Fibroblast of mammary gland (primary cell): Measurements from ENCODE around the gene FBXW11.

ENCODE experiments used
- DNase-seq: peaks from one replicate; pipeline ENCODE4 v3.0.0-alpha.2; 2010; ENCODE audit warnings: low read depth
- H3K4me3 ChIP-seq: 2 replicates; pipeline ENCODE4 v1.5.1; 2011; ENCODE audit warnings: low read depth, mild to moderate bottlenecking, low read length, moderate library complexity; ENCODE audit not compliant: control insufficient read depth
- TF ChIP-seq, protein P1 (sequence below): conservative IDR thresholded peaks from 2 replicates; pipeline ENCODE4 v1.5.1; 2011; ENCODE audit warnings: low read depth, low read length, inconsistent platforms; ENCODE audit not compliant: control insufficient read depth, insufficient read depth

Gene FBXW11

DNA sequence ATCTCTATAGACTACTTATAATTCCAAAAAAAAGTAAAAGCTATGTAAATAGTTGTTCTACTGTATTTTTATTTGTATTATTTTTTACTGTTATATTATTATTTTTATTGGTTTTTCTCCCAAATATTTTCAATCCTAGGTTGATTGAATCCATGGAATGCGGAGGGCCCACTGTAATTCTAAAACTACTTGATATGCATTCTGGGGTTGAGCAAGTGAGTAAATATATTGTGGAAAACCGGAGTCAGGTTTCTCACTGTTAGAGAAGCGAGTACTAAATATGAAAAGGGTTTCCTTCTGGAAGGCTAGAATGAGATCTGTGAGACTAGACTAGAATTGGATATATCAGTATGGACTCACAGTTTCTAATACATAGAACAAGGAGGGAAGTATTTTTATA lies 66.5 kb downstream of the FBXW11 start:
- H3K4me3 ChIP-seq: no peak overlapping the region
- no peak for DNase-seq
- TF ChIP-seq, protein P1, sequence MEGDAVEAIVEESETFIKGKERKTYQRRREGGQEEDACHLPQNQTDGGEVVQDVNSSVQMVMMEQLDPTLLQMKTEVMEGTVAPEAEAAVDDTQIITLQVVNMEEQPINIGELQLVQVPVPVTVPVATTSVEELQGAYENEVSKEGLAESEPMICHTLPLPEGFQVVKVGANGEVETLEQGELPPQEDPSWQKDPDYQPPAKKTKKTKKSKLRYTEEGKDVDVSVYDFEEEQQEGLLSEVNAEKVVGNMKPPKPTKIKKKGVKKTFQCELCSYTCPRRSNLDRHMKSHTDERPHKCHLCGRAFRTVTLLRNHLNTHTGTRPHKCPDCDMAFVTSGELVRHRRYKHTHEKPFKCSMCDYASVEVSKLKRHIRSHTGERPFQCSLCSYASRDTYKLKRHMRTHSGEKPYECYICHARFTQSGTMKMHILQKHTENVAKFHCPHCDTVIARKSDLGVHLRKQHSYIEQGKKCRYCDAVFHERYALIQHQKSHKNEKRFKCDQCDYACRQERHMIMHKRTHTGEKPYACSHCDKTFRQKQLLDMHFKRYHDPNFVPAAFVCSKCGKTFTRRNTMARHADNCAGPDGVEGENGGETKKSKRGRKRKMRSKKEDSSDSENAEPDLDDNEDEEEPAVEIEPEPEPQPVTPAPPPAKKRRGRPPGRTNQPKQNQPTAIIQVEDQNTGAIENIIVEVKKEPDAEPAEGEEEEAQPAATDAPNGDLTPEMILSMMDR: no peak

DNA sequence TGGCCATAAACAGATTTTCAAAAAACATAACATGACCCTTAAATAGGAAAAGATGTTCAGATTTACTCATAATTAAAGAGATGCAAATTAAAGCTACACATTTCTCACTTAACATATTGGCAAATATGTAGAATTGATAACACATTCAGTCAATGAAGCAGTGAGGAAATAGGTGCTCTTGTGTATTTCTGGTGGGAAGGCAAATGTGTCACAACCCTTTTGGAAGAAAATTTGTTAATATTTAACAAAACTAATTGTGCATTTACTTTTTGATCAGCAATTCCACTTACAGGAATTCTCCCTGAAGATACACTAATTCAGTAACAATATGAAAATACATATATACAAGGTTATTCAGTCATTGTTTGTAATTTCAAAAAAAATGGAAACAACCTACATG lies 68.1 kb downstream of the FBXW11 start:
- DNase-seq: no peak

DNA sequence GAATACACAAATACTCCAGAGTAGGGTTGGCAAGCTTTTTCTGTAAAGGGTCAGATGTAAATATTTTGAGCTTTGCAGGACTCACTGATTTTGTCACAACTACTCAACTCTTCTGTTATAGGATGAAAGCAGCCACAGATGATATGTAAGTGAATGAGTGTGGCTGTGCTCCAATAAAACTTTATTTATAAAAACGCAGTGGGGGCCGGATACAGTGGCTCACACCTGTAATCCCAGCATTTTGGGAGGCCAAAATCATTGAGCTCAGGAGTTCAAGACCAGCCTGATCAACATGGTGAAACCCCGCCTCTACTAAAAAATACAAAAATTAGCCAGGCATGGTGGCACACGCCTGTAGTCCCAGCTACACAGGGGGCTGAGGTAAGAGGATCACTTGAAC lies 69.1 kb downstream of the FBXW11 start:
- no peak for DNase-seq
- no peak overlapping the region for H3K4me3 ChIP-seq
- TF ChIP-seq, protein P1: no peak

More for the DNA sequence above, 68.1 kb downstream of the FBXW11 start:
- TF ChIP-seq, protein P1: no peak
- H3K4me3 ChIP-seq: no peak overlapping the region

DNA sequence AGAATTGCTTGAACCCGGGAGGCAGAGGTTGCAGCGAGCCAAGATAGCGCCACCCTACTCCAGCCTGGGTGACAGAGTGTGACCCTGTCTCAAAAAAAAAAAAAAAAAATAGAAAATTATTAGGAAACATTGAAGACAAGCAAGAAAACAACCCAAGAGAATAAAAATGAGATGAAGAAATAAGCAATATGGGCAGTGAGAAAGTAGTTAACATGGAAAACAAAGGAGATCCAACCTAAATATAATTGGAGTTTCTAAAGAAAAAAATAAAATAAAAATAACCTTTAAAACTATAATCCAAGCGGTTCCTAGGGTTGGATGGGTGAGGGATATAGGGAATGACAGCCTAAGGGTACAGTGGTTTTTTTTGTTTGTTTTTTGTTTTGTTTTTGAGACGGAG lies 71.9 kb downstream of the FBXW11 start:
- no peak for DNase-seq
- no peak overlapping the region for H3K4me3 ChIP-seq
- TF ChIP-seq, protein P1: no peak

DNA sequence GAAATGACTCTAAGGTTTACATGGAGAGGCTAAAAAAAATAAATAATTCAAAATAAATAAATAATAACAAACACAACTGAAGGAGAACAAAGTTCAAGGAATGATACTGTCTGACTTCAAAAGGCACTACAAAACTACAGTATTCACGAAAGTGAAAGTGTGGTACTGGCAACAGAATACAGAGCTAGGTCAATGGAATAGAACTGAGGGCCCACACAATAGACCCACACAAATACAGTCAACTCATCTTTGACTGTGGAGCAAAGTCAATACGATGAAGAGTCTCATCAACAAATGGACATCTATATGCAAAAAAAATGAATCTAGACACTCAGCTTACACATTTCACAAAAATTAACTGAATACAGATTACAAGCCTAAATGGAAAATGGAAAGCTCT lies 75.3 kb downstream of the FBXW11 start:
- no peak for DNase-seq
- H3K4me3 ChIP-seq: no peak overlapping the region
- TF ChIP-seq, protein P1: no peak

DNA sequence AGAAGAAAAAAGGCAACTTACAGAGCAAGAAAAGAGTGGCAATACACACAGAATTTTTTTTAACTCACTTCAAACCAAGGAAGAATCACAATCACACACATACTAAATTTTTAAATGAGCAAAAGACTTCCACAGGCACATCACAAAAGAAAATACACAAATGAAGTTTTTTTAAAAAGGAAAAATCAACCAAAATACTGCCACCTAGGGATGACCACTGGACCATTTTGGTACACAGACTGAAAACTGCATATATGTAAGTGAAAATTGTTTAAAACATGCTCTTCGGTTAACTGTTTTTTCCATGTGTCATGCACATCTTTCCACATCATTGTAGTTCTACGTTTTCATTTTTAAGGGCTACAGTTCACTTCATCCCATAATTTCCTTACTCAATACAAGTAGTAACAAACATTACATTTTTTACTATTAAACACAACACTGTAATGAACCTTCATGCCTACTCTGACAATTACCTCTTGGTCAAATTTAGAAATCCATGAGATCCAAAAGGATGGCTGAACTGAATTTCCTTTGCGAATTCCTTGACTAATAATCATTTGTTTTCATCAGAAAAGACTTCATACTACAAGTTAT lies 79.0 kb downstream of the FBXW11 start:
- DNase-seq: peak; percentile 22
- TF ChIP-seq, protein P1: peak; percentile 56

DNA sequence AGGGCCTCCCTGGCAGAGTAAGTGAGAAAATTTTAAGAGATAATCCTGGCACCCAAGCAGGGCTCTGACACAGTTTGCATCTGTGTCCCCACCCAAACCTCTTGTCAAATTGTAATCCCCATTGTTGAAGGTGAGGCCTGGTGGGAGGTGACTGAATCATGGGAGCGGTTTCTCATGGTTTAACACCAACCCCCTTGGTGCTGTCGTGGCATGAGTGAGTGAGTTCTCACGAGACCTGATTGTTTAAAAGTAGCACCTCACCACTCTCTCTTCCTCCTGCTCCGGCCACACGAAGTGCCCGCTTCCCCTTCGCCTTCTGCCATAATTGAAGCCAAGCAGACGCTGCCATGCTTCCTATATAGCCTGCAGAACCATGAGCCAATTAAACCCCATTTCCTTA lies 80.1 kb downstream of the FBXW11 start:
- DNase-seq: no peak
- H3K4me3 ChIP-seq: no peak overlapping the region
- TF ChIP-seq, protein P1: no peak

More for the DNA sequence above, 79.0 kb downstream of the FBXW11 start:
- H3K4me3 ChIP-seq: no peak overlapping the region
